DMS153 (cell line): ENCODE results near the gene UNKL.
A peak's percentile ranks its signal among the peaks of the same experiment; 100 is the strongest.

Experiments
- DNase-seq: peaks from one replicate; lab custom pipeline; 2025; lab: John Stamatoyannopoulos, UW

Gene UNKL

DNA sequence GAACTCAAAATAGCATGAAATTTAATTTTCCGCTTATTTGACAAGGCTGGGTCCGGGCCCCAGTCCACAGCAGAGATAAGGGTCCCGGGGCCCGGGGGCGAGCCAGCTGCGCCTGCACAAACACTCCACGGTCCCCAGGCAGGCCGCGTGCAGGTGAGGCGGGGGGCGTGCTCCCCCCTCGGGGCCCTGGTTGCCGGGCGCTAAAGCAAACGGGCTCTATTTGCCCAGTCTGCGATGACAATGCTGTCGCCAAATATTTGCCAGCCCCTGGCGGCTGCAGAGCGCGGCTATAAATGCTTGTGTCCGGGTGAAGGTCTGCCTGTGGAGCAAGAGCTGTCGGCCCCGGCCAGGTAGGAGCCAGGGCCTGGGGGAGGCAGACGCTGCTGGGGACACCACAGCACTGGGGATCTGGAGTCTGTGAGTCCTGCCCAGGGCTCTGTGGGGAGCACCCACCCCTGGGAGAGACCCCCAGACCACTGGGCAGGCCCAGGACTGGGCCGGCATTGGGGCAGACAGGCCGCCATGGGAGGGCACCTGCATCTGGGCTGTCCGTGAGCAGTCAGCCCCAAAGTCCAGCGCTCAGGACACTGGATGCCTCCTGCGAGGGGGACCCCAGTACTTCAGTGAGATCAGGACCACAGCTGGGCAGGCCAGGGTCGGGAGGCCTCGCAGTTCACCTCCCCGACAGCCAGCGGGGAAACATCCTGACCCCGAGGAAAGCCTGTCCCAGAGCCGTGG is 16.4 kb upstream of the UNKL start, which contains the start of gene PERCC1:
TSS of gene PERCC1 (plus strand) at position 320 of the 738 bp plus-strand sequence. CDS start 1,516 bp downstream, outside the sequence.
- DNase-seq, result no peak

DNA sequence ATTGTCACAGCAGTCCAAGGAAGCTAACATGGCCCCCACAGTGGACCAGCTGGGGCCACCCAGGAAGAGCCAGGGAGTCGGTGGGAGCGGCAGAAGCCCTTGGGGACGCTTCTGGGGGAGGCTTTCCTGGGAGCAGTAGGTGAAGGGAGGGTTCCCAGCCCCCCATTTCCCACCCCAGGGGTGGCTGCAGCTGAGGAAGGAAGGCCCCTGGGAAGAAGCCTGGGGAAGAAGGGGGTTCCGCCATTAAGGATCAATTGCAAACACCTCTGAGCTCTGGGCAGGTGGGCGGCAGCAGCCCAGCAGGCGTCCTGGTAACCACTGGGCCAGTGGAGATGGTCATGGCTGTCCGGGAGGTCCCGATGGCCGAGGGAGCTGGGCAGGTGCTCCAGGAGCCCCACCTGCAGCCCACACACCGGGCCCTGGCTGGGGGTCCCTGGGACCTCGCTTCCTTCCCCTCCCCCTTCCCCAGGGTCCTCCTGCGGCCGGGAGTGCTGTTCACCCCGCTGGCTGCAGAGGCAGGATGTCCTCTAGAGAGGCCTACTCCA is 15.8 kb upstream of the UNKL start:
- DNase-seq, result no peak

DNA sequence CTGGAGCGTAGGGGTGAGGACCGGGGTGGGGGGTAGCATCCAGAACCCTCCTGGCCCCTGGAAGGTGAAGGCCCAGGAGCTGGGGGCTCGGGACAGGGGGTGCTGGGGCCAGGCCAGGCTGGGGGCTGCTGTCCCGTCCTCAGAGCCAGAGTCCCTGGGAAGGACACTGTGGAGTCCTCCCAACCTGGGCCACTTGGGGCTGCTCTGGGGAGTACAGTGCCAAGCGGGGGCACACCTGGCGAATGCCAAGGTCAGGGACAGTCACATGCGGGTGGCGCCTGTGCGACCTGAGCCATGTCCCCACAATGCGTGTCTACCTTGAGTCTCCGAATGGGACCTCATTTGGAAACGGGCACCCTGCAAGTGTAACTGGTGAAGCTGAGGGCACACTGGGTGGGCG is 15.1 kb upstream of the UNKL start:
- no peak for DNase-seq

DNA sequence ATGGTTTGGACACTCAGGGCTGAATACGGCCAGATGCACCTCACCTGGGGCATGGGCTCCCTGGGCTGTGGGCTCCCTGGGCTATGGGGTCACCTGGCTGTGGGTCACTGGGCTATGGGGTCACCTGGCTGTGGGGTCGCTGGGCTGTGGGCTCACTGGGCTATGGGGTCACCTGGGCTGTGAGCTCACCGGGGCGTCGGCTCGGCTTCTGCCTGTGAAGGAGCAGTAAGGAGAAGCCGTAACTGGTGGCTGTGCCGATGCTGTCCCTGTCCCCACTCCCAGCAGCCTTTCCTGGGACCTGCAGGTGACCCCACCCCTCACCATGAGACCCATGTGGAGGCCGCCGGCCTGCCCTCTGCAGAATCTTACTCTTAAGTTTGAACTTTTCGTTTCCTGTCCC is 14.5 kb upstream of the UNKL start:
- no peak for DNase-seq

DNA sequence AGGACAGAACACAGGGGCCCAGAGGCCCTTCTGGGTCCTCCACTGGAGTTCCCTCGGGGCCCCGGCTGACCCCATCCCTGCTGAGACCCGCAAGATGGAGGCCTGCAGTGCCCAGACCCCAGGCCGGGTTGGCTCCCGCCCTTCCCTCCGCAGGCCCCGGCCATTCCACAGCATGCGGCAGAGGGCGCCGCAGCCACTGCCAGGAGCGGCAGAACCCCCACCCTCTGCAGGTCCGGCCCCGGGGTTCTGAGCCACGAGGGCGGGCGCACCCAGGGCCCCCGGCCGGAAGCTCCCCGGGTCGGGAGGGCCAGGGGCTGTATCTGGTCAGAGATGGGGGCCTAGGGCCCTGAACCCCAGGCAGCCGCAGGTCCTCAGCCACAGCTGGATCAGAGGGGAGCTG is 14.0 kb upstream of the UNKL start:
- DNase-seq, result no peak

DNA sequence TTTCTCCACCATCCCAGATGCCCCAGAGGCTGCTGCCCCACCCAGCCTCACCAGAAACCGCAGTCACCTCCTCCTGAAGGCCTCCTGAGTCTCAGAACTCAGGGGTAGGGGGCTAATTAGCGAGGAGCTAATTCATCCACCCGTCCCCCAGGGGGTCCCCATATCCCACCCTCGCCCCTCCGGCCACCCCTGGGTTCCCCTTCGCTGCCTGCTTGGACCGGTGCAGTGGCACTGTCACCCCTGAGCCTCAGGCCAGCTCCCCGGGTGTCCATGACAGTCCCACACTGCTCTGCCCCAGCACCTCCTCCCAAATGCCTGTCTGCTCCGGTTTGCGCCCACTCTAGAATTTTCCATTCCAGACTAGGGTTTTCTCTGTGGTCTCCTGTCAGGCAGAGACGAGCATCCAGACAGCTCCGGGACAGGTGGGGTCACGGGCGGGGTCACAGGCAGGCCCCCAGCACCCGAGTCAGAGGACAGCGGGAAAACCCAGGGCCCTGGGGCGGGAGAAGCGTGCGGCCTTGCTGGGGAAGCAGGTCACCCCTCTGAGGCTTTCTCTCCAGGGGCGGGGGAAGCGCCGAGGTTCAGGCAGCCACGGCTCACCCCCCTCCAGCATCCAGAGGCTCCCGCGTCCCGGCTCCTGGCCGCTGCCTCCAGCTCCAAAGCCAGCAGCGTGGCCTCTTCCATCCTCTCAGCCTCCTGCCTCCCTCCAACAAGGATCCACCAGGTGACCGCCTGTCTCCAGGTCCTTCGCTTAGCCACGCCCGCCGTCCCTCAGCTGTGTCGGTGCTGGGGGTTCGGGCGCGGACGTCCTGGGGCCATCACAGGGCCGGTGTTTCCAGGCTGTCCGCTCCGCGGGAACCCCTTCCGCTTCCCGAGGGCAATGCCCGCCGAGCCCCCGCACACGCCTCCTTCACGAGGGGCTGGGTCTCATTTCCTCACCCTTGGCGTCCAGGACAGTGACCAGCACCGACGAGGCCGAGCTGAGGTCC is 13.3 kb upstream of the UNKL start:
- DNase-seq, result no peak

DNA sequence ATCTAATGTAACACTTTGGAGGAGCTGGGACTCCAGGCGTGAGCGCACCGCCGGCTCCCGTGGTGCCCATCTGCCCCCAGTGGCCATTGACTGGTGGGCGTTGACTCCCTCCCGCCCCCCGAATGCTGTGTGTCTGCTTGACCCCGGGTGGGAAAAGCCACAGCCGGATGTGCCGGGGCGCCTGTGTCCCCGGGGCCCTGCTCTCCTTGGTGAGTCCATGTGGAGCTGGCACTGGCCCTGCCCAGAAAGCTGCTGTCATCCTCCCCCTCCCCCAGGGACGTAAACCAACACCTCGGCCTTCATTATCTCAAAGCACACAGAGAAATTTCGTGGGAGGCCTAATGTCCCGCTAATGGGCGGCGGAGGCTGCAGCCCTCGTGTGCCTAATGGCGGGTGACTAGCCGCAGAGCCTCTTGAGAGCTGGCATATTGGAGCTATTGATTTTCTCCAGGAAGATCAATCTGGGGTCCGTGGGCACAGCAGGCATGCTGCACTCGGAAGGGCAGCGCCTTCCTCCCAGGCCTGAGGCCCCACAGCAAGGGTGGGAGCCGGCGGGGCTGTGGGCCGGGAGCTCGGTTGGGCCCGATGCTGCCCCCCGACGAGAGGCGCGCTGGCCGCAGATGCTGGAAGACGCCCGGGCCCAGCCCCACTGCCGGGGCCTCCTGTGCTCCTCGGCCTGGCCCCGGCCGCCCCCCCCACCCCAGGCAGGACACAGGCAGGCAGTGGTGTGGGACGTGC is 12.4 kb upstream of the UNKL start:
- peak; percentile 56 for DNase-seq

DNA sequence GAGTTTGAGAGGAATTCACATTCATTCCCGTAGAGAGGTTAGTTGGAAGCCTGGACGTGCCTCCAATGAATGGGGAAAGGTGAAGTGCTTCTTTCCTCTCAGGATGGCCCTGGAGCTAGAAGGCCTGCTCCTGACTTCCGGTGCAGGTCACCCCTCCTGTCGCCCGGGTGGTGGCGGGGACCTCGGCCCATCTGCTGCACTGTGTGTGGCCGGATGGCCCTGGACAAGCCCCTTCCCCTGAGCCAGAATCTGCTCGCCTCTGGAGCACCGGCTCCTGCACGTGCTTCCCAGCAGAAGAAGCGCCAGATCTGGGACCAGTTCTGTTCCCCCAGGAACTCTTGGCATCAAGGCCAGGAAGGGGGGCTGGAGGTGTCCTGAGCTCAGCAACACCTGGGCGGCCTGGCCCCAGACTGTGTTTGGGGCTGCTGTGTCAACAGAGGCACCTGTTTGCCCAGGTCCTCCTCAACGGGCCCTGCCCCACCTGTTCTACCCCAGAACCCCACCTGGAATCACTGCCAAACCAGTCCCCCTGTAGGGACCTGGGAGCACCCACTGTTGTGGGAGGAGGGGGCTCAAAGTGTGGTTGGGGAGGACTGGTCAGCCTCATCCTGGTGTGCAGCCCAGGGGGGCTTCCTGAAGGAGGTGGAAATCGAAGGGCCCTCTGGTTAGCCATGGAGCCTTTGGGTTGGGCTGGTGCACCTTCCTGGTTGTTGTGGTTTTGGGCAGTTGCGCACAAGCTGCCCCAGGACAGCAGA is 11.3 kb upstream of the UNKL start:
- no peak for DNase-seq

DNA sequence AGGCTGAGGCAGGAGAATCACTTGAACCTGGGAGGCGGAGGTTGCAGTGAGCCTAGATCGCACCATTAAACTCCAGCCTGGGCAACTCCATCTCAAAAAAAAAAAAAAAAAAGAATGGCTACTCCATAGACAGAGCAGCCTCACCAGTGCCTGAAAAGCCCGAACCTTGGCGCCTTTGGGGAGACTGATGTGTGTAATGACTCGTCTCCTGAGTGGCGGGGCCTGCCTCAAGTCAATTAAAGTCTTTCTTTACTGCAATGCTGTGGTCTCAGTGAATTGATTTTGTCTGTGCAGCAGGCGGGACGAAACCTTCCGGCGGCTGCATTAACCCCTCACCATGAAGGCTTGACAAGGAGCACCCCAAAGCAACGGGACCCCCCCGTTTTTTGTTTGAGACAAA is 9.5 kb upstream of the UNKL start:
- no peak for DNase-seq

DNA sequence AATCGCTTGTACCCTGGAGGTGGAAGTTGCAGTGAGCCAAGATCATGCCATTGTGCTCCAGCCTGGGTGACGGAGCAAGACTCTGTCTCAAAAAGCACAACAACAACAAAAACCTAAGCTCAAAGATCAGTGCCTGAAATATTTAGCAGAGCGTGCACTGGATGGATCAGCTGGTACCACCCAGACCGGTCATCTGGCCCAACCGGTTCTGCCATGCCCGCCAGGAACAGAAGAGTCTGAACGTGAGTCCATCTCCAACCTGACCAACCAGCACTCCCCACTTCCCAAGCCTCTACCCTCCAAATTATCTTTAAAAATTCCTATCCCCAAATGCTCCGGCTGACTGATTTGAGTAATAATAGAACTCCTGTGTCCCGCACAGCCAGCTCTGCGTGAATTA is 7.6 kb upstream of the UNKL start:
- no peak for DNase-seq

DNA sequence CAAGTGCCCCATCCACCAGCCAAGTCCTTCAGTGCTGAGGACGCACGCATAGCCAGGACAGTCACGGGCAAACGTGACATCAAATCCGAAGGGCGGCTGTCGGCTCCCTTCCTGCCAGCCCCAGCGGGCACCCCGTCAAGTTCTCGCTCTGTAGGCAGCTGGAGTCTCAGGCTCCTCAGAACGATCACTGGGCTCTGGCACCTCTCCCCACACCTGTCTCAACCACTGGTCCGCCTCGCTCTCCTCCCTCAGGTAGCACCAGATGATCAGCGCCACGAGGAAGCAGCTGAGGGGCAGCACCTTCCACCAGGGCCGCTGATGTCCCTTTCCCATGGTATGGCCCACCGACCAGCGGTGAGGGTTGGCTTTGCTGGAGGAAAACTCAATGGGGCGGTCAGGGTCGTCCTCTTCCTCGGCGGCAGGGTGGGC is 5.6 kb upstream of the UNKL start:
- DNase-seq, result no peak

DNA sequence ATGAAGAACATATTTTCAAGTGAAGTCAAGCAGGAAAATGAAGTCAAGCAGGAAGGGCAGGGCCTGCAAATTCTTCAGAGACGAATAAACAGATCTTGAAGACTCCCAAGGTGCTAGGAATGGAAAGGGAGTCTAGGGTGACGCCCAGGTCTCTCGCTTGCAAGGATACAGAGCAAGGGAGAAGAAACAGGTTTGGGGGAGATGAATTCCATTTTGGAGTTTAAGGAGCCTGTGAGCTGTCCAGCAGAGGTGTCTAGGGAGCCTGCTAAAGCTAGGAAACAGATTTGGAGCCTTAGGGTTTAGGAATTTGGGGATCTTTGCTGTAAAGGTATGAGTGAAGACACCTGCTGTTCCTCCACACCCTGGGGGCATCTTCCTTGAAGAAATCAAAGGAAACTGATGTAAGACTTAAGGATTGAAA is 2.0 kb upstream of the UNKL start:
- no peak for DNase-seq

DNA sequence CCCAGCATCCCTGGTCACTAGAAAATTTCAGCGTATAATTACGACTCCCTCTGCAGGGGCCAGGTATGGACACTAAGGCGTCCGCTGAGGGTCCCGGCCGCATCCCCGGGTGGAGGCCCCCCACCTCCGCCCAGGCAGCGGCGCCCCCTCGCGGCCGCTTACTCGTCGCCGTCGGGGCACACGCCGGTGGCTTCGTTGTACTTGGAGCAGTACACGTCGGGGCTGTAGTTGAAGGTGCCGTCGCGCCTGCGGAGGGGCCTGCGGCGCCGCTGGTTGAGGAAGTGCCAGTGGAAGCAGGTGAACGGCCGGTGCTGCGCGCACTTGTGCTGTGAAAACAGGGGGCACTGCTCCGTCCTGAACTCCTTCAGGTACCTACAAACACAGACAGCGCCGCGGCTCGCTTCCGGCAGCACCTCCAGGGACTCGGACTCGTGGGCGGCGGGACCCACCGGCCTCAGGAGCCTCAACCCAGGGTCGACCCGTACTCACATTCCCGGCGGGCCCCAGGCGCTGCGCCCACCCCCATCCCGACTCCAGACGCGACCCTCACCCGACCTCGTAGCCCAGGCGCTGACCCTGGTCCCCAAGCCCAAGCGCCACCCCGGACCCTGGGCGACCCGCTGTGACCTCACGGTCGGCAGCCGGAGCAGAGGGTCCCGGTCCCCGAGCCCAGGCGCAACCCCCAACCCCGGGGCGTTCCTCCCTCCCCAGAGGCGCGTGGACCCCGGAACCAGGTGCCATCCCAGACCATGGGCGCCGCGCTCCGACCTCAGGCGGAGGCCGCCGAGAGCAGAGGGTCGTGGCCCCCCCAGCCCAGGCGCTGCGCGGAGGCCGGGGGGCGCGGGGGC is 596 bp downstream of the UNKL start:
- DNase-seq, result peak; percentile 30

DNA sequence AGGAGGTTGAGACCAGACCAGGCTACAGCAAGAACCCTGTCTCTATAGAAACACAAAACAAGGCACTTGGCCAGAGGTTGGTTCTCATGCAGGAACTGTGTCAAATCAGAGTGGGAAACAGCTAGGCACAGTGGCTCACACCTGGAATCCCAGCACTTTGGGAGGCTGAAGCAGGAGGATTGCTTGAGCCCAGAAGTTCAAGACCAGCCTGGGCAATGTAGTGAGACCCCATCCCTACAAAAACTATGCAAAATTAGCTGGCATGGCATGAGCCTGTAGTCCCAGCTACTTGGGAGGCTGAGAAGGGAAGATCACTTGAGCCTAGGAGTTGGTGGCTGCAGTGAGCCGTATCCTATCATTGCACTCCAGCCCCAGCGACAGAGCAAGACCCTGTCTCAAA is 1.7 kb downstream of the UNKL start:
- DNase-seq, result no peak

DNA sequence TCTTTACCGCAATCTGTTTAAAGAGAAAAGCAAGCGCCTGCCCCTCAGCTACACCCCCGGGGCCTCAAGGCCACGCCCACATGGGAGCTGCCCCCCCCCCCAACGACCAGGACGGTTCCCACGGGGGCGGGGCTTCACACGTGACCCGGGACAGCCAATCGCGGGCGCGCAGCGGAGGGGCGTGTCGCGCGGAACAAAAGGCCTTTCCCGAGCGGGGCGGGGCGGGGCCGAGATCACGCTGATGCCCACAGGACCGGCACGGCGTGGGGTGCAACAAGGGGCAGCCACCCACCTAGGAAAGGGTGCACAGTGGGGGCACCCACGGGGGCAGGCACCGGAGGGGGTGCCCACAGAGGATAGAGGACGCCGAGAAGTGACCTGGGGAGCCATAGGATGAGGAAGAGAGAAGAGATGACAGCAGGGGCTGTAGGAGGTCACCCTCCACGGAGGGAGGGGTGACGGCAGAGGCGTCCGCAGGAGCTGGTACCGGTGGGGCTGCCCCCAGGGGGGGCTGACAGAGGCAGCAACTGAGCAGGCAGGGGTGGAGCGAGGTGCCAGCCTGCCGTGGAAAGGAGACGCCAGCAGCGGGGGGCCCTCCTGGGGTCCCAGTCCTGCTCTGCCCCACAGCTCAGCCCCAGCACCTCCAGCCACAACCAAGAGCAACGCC is 6.2 kb downstream of the UNKL start:
- DNase-seq, result peak; percentile 63

DNA sequence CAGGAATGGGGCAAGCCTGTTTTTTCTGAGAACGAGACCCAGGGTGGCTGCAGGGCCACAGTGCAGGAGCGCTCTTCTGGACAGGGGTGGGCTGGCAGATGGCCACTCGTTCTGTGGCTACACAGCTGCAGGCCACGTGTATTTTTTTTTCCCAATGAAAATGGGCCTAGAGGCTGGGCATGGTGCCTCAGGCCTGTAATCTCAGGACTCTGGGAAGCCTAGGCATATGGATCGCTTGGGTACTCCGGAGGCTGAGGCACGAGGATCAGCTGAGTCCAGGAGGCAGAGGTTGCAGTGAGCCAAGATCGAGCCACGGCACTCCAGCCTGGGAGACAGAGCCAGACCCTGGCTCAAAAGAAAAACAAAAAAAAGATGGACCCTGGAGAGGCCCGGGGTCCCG is 6.8 kb downstream of the UNKL start:
- DNase-seq, result no peak

DNA sequence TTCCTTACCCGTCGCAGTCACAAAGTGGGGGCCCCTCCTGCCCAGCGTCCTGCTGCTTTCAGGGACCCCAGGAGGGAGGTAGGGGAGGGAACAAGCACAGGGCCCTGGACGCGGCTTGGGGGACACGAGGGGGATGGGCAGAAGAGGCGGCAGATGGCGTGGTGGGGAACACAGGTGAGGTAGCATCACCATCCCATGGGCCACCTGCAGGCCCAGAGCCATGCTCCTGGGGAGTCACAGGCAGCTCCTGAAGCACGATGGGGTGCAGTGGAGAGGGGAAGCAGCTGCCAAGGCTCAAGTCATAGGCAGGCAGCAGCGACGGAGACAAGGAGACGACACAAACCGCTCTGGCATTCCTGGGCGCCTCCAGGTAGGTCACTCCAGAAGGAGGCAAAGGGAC is 10.8 kb downstream of the UNKL start:
- no peak for DNase-seq

DNA sequence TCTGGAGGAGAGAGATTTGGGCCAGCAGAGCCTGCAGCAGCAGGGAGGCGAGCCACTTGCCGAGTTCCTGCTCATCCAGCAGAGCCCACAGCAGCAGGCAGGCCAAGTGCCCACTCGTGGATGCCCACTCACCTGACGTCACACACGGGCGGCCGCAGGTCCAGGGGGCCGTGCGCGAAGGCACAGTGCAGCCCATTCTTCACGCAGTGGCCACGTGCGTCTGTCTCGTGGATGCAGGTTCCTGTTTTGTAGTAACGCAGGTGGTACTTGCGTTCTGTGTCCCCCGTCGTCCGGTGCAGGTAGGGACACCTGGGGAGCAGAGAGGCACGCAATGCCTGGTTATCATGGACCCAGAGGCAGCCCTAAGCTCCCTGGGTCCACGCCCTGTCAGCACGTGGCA is 11.5 kb downstream of the UNKL start:
- DNase-seq, result no peak

DNA sequence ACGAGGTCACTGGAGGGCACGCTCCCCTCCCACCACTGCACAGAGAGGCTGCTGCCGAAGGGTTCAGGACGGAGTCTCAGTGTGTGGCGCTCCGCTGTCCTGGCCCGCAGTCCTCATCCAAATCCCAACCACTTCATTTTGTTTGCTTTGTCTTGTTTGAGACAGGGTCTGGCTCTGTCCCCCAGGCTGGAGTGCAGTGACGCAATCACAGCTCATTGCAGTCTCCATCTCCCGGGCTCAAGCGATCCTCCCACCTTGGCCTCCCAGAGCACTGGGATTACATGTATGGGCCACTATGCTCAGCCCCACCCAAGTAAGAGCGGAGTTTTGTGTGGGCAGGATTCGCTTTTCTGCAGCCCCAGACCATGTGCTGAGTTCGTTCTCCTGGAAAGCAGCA is 12.7 kb downstream of the UNKL start:
- DNase-seq, result no peak
